Esophagus (tissue), 2 donors: Measurements from ENCODE around the gene CACNG7. TPM values are rescaled to one million over a fixed set of nuclear protein-coding genes. Genes with fewer than 3 reads are reported as not detected.
"Not testable (repeated sequence)": the region's sequence is repeated elsewhere in the genome, so short reads cannot be mapped to it uniquely, and the experiment has no call there.

ENCODE experiments used
- H3K27ac ChIP-seq, 2 donors: one replicate each; pipeline ENCODE4 v1.5.1; 2013; ENCODE audit warnings: low read depth in 2 of 2, mild to moderate bottlenecking in 2 of 2, inconsistent platforms in 1 of 2, low read length in 1 of 2, moderate library complexity in 1 of 2
- H3K27me3 ChIP-seq, 2 donors: one replicate each; pipeline ENCODE4 v1.6.1; 2013; ENCODE audit warnings: low read length in 2 of 2, control low read depth in 1 of 2, mild to moderate bottlenecking in 1 of 2; ENCODE audit not compliant: insufficient read depth in 2 of 2, control insufficient read depth in 1 of 2
- H3K36me3 ChIP-seq, 2 donors: one replicate each; pipeline ENCODE4 v1.6.1; 2013; ENCODE audit warnings: low read length in 1 of 2; ENCODE audit not compliant: control insufficient read depth in 2 of 2, insufficient read depth in 2 of 2
- H3K4me1 ChIP-seq, 2 donors: one replicate each; pipeline ENCODE4 v1.6.1; 2013; ENCODE audit warnings: low read length in 1 of 2; ENCODE audit not compliant: control insufficient read depth in 2 of 2, insufficient read depth in 2 of 2
- H3K4me3 ChIP-seq, 2 donors: one replicate each; pipeline ENCODE4 v1.5.1; 2013; ENCODE audit warnings: low read length in 2 of 2, mild to moderate bottlenecking in 2 of 2, low read depth in 1 of 2, moderate library complexity in 1 of 2
- H3K9me3 ChIP-seq, 2 donors: one replicate each; pipeline ENCODE4 v1.6.1; 2013; ENCODE audit warnings: mild to moderate bottlenecking in 2 of 2, low read depth in 1 of 2, low read length in 1 of 2, moderate library complexity in 1 of 2; ENCODE audit not compliant: control insufficient read depth in 2 of 2, insufficient read depth in 1 of 2
- WGBS, 2 donors: extraction: QIAGEN DNeasy Blood & Tissue Kit; methylation state at CpG; one replicate each; pipeline ENCODE4 v1.1.7; 2013; 5-methylcytosine and 5-hydroxymethylcytosine counted together
- polyA plus RNA-seq, 2 donors: library from polyadenylated mRNA; stranded (reverse); fragments of 200-250 nt; gene quantifications; one replicate each; pipeline ENCODE4 v1.2.3, GENCODE V29; 2013
- donor health status: healthy with polysubstance abuse.
- donor health status: Bipolar disorder and iron deficiency.

Gene CACNG7
- polyA plus RNA-seq, 2 donors: not detected

GRCh38 chr19:53942001-53942786 lies 33.1 kb downstream of the CACNG7 start:
- Histone ChIP-seq H3K36me3 (no peaks in the 10 kb centered on the region), H3K27ac (no peak overlapping the region), H3K4me1 (no peaks in the 10 kb centered on the region), H3K4me3 (no peak overlapping the region), H3K9me3 (peaks cover 0 to 7% of the 10 kb centered on the region in 2 donors), H3K27me3 (no peaks in the 10 kb centered on the region)
- 10 to 12% methylated on average over 51 to 55 of the region's 55 CpGs for WGBS, 2 donors

GRCh38 chr19:53944416-53944815 lies 35.3 kb downstream of the CACNG7 start:
- no peak overlapping the region for H3K4me3 ChIP-seq
- H3K36me3 ChIP-seq: no peaks in the 10 kb centered on the region
- H3K9me3 ChIP-seq: peaks cover 0 to 7% of the 10 kb centered on the region in 2 donors
- 80 to 83% methylated on average over 4 of the region's 4 CpGs for WGBS, 2 donors
- H3K27ac ChIP-seq: no peak overlapping the region
- H3K27me3 ChIP-seq: no peaks in the 10 kb centered on the region
- H3K4me1 ChIP-seq: no peaks in the 10 kb centered on the region

- H3K36me3 ChIP-seq: no peaks in the 10 kb centered on the region
- H3K4me3 ChIP-seq: no peak overlapping the region
- H3K9me3 ChIP-seq: peaks cover 0 to 7% of the 10 kb centered on the region in 2 donors
- H3K27me3 ChIP-seq: no peaks in the 10 kb centered on the region
- H3K27ac ChIP-seq: no peak overlapping the region
- no peaks in the 10 kb centered on the region for H3K4me1 ChIP-seq
- 85 to 90% methylated on average over 4 of the region's 4 CpGs for WGBS, 2 donors
Measured at GRCh38 chr19:53944933-53945332, 35.9 kb downstream of the CACNG7 start.

- H3K4me1 ChIP-seq: no peaks in the 10 kb centered on the region
- 42 to 49% methylated on average over 9 of the region's 9 CpGs for WGBS, 2 donors
- no peak overlapping the region for H3K27ac ChIP-seq
- peaks cover 0 to 7% of the 10 kb centered on the region in 2 donors for H3K9me3 ChIP-seq
- H3K4me3 ChIP-seq: no peak overlapping the region
- H3K27me3 ChIP-seq: no peaks in the 10 kb centered on the region
- H3K36me3 ChIP-seq: no peaks in the 10 kb centered on the region
Measured at GRCh38 chr19:53945441-53945840, 36.4 kb downstream of the CACNG7 start.

GRCh38 chr19:53945998-53946397 lies 36.9 kb downstream of the CACNG7 start:
- H3K4me1 ChIP-seq: no peaks in the 10 kb centered on the region
- no peak overlapping the region for H3K27ac ChIP-seq
- no peak overlapping the region for H3K4me3 ChIP-seq
- H3K9me3 ChIP-seq: peaks cover 0 to 7% of the 10 kb centered on the region in 2 donors
- no peaks in the 10 kb centered on the region for H3K36me3 ChIP-seq
- H3K27me3 ChIP-seq: no peaks in the 10 kb centered on the region
- 95 to 96% methylated on average over 2 of the region's 2 CpGs for WGBS, 2 donors

- H3K27ac ChIP-seq: no peak overlapping the region
- H3K4me1 ChIP-seq: no peaks in the 10 kb centered on the region
- H3K27me3 ChIP-seq: no peaks in the 10 kb centered on the region
- H3K9me3 ChIP-seq: peaks cover 0 to under 1% of the 10 kb centered on the region in 2 donors
- 63 to 71% methylated on average over 5 of the region's 5 CpGs for WGBS, 2 donors
- H3K36me3 ChIP-seq: no peaks in the 10 kb centered on the region
- H3K4me3 ChIP-seq: no peak overlapping the region
Measured at GRCh38 chr19:53947624-53948023, 38.5 kb downstream of the CACNG7 start.

- not testable (repeated sequence) for H3K4me1 ChIP-seq, H3K27ac ChIP-seq, H3K9me3 ChIP-seq, H3K27me3 ChIP-seq, H3K4me3 ChIP-seq, H3K36me3 ChIP-seq
- 80 to 81% methylated on average over 5 of the region's 5 CpGs for WGBS, 2 donors
Measured at GRCh38 chr19:53948611-53949010, 39.5 kb downstream of the CACNG7 start.

GRCh38 chr19:53951436-53951835 lies 42.4 kb downstream of the CACNG7 start:
- no peaks in the 10 kb centered on the region for H3K27me3 ChIP-seq
- H3K27ac ChIP-seq: no peak overlapping the region
- H3K4me1 ChIP-seq: no peaks in the 10 kb centered on the region
- no peaks in the 10 kb centered on the region for H3K36me3 ChIP-seq
- H3K4me3 ChIP-seq: no peak overlapping the region
- WGBS, 2 donors: 46 to 55% methylated on average over 11 of the region's 11 CpGs
- H3K9me3 ChIP-seq: no peaks in the 10 kb centered on the region

- H3K4me3 ChIP-seq: no peak overlapping the region
- no peak overlapping the region for H3K27ac ChIP-seq
- no peaks in the 10 kb centered on the region for H3K27me3 ChIP-seq
- 77 to 83% methylated on average over 9 of the region's 9 CpGs for WGBS, 2 donors
- H3K9me3 ChIP-seq: no peaks in the 10 kb centered on the region
- no peaks in the 10 kb centered on the region for H3K36me3 ChIP-seq
- H3K4me1 ChIP-seq: no peaks in the 10 kb centered on the region
Measured at GRCh38 chr19:53951947-53952346, 42.9 kb downstream of the CACNG7 start.

GRCh38 chr19:53953383-53953782 lies 44.3 kb downstream of the CACNG7 start:
- no peaks in the 10 kb centered on the region for H3K4me1 ChIP-seq
- no peak overlapping the region for H3K27ac ChIP-seq
- no peak overlapping the region for H3K4me3 ChIP-seq
- H3K27me3 ChIP-seq: no peaks in the 10 kb centered on the region
- H3K9me3 ChIP-seq: peaks cover 0 to 3% of the 10 kb centered on the region in 2 donors
- WGBS, 2 donors: 89 to 93% methylated on average over 8 of the region's 8 CpGs
- H3K36me3 ChIP-seq: no peaks in the 10 kb centered on the region
